Activated CD4-positive, alpha-beta T cell treated with anti-CD3 and anti-CD28 coated beads, Interleukin-2, amount 10 ng/mL, durations not matched to agents 24 days and 14 days (primary cell): ENCODE data around the gene SUSD1. TPM values are rescaled to one million over a fixed set of nuclear protein-coding genes. Genes with fewer than 3 reads are reported as not detected.

Experiments used
- DNase-seq: peaks from one replicate; pipeline ENCODE4 v3.0.0; 2022
- H3K27ac Mint-ChIP-seq: one replicate; pipeline ENCODE4 v1.8.0; 2022; ENCODE audit warnings: mild to moderate bottlenecking, mixed read lengths
- H3K27me3 Mint-ChIP-seq: one replicate; pipeline ENCODE4 v1.8.0; 2022; ENCODE audit warnings: mixed read lengths
- H3K36me3 Mint-ChIP-seq: one replicate; pipeline ENCODE4 v1.8.0; 2022; ENCODE audit warnings: low read depth, mild to moderate bottlenecking, mixed read lengths
- H3K4me1 Mint-ChIP-seq: one replicate; pipeline ENCODE4 v1.8.0; 2021; ENCODE audit warnings: mixed read lengths
- H3K4me3 Mint-ChIP-seq: one replicate; pipeline ENCODE4 v1.8.0; 2022; ENCODE audit warnings: mild to moderate bottlenecking, moderate library complexity, mixed read lengths
- H3K9me3 Mint-ChIP-seq: one replicate; pipeline ENCODE4 v1.8.0; 2021; ENCODE audit warnings: mixed read lengths
- intact Hi-C: fragments of 100-400 bp; cut with micrococcal nuclease; formaldehyde crosslinking; loops from one replicate; pipeline ENCODE4 v1.15.1; 2023
- total RNA-seq: library from RNA; stranded (reverse); gene quantifications from 2 replicates; pipeline ENCODE4 v1.2.3, GENCODE V29; 2022

Gene SUSD1
- total RNA-seq, 1 donor from 2014 or later, result 4.8 TPM

DNA sequence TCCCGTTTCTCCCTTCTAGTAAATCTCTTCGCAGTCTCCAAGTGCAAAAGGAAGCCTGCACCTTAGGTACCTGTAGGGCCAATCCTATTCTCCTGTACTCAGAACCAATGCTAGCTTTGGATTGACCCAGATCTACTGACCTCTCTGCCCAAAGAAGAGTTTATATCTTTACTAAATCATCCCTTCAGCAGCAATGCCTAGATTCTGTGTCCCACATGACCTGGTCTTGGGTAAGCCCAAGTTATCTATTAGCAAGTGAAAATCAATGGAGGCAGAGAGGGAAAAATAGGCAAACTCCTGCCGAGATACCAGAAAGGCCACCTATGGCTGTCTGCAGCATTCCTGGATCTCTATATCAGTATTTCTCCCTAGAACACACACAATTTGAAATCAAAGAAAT is 60.0 kb downstream of the SUSD1 start:
- Mint-ChIP-seq H3K36me3 (peaks cover 6% of the 10 kb centered on the region), H3K27ac (no peak overlapping the region)
- intact Hi-C loops, result no loop called here

GRCh38 chr9:112112941-112113681 is 62.0 kb downstream of the SUSD1 start:
- intact Hi-C loops, result loop anchor here (1.0 kb wide), 1 partner anchor 248 kb away; no protein-coding TSS in a partner anchor
- Mint-ChIP-seq H3K9me3 (no peaks in the 10 kb centered on the region), H3K36me3 (peaks cover 4% of the 10 kb centered on the region), H3K27me3 (no peaks in the 10 kb centered on the region), H3K4me3 (no peak overlapping the region), H3K4me1 (no peaks in the 10 kb centered on the region), H3K27ac (no peak overlapping the region)
- peak; percentile 67 for DNase-seq

More for the DNA sequence above, 60.0 kb downstream of the SUSD1 start:
- Mint-ChIP-seq H3K9me3 (no peaks in the 10 kb centered on the region), H3K27me3 (no peaks in the 10 kb centered on the region), H3K4me1 (peaks cover 2% of the 10 kb centered on the region), H3K4me3 (no peak overlapping the region)
- DNase-seq, result no peak

- DNase-seq, result no peak
- H3K27ac Mint-ChIP-seq, result no peak overlapping the region
- H3K4me3 Mint-ChIP-seq, result no peak overlapping the region
- H3K4me1 Mint-ChIP-seq, result no peaks in the 10 kb centered on the region
- H3K36me3 Mint-ChIP-seq, result peaks cover 4% of the 10 kb centered on the region
- no peaks in the 10 kb centered on the region for H3K9me3 Mint-ChIP-seq
- no peaks in the 10 kb centered on the region for H3K27me3 Mint-ChIP-seq
- intact Hi-C loops, result no loop called here
These were observed 62.6 kb downstream of the SUSD1 start for GRCh38 chr9:112112519-112112918.

GRCh38 chr9:112111461-112111860 is 63.6 kb downstream of the SUSD1 start:
- H3K4me3 Mint-ChIP-seq, result no peak overlapping the region
- H3K36me3 Mint-ChIP-seq, result peaks cover 6% of the 10 kb centered on the region
- H3K27ac Mint-ChIP-seq, result no peak overlapping the region
- intact Hi-C loops, result no loop called here
- H3K27me3 Mint-ChIP-seq, result no peaks in the 10 kb centered on the region
- no peak for DNase-seq
- H3K9me3 Mint-ChIP-seq, result no peaks in the 10 kb centered on the region
- no peaks in the 10 kb centered on the region for H3K4me1 Mint-ChIP-seq

- Mint-ChIP-seq H3K27me3 (no peaks in the 10 kb centered on the region), H3K27ac (no peak overlapping the region), H3K4me3 (no peak overlapping the region), H3K36me3 (peaks cover 6% of the 10 kb centered on the region), H3K4me1 (no peaks in the 10 kb centered on the region), H3K9me3 (no peaks in the 10 kb centered on the region)
- no peak for DNase-seq
- intact Hi-C loops, result no loop called here
These were observed 64.4 kb downstream of the SUSD1 start for GRCh38 chr9:112110777-112111113.

DNA sequence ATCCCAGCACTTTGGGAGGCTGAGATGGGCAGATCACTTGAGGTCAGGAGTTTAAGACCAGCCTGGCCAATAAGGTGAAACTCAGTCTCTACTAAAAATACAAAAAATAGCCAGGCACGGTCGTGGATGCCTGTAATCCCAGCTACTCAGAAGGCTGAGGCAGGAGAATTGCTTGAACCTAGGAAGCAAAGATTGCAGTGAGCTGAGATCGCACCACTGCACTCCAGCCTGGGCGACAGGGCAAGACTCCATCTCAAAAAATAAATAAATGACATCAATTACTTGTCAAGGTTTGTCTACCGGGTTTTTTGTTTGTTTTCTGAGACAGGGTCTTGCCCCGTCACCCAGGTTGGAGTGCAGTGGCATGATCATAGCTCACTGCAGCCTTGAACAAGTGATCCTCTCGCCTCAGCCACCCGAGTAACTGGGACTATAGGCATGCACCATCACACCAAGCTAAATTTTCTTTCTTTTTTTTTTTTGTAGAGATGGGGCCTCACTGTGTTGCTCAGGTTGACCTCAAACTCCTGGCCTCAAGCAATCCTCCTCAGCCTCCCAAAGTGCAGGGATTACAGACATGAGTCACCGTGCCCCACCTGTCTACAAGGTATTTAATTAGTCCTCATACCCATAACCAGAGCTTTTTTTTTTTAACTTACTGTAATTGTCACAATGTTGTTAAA is 64.9 kb downstream of the SUSD1 start:
- Mint-ChIP-seq H3K36me3 (peaks cover 8% of the 10 kb centered on the region), H3K4me3 (no peak overlapping the region), H3K27ac (no peak overlapping the region), H3K9me3 (no peaks in the 10 kb centered on the region), H3K4me1 (no peaks in the 10 kb centered on the region), H3K27me3 (no peaks in the 10 kb centered on the region)
- intact Hi-C loops, result no loop called here
- DNase-seq, result no peak

DNA sequence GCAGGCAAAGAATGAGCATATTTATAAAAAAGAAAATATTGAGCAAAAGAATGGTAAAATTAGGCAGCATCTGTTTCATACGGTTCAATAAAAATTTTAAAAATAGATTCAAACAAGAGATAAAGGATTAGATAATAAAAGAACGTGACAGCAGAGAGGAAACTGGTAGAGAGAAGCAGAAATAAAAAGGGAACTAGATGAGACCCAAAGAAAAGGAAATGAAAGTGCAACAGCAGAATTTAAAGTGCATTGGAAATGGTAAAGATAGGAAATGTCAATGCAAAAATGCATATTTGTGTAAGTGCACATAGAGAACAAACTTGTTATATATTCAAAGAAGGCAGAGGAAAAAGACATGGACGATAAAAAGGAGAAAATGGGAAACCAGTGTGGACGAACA is 70.2 kb downstream of the SUSD1 start:
- Mint-ChIP-seq H3K36me3 (peaks cover 8% of the 10 kb centered on the region), H3K27me3 (no peaks in the 10 kb centered on the region), H3K4me3 (no peak overlapping the region), H3K27ac (no peak overlapping the region), H3K9me3 (no peaks in the 10 kb centered on the region), H3K4me1 (peaks cover 4% of the 10 kb centered on the region)
- no peak for DNase-seq
- intact Hi-C loops, result no loop called here

GRCh38 chr9:112104401-112104800 is 70.7 kb downstream of the SUSD1 start:
- intact Hi-C loops, result no loop called here
- H3K4me3 Mint-ChIP-seq, result no peak overlapping the region
- no peaks in the 10 kb centered on the region for H3K9me3 Mint-ChIP-seq
- no peak overlapping the region for H3K27ac Mint-ChIP-seq
- H3K4me1 Mint-ChIP-seq, result peaks cover 4% of the 10 kb centered on the region
- H3K27me3 Mint-ChIP-seq, result no peaks in the 10 kb centered on the region
- H3K36me3 Mint-ChIP-seq, result peaks cover 8% of the 10 kb centered on the region
- DNase-seq, result no peak

DNA sequence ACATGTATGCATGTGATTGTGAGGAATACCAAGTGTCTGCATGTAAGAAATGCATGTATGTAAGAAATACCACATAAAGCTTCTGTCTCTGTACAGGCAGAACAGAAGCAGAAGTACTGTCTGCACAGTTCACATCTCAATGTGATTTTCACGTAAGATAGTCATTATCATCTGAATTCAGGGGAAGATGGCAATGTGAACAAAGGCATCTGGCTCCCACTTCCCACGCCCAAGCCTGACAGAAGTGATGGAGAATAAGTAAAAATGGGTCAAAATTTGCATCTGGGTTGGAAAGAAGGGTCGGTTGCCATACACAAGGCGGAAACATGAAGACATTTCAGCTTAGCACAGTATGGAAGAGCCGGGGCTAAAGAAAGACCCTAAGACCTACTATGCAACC is 71.7 kb downstream of the SUSD1 start:
- Mint-ChIP-seq H3K9me3 (no peaks in the 10 kb centered on the region), H3K36me3 (peaks cover 8% of the 10 kb centered on the region), H3K4me3 (no peak overlapping the region), H3K4me1 (peaks cover 5% of the 10 kb centered on the region), H3K27me3 (no peaks in the 10 kb centered on the region), H3K27ac (no peak overlapping the region)
- no peak for DNase-seq
- intact Hi-C loops, result no loop called here

- peaks cover 4% of the 10 kb centered on the region for H3K36me3 Mint-ChIP-seq
- no peak overlapping the region for H3K4me3 Mint-ChIP-seq
- no peaks in the 10 kb centered on the region for H3K9me3 Mint-ChIP-seq
- intact Hi-C loops, result loop anchor here (1.0 to 10.0 kb wide), 4 partner anchors 235 to 617 kb away; partner anchors contain the start of genes INIP and PTBP3
- H3K27ac Mint-ChIP-seq, result peak overlapping the region; percentile 23
- peaks cover 29% of the 10 kb centered on the region for H3K4me1 Mint-ChIP-seq
- no peaks in the 10 kb centered on the region for H3K27me3 Mint-ChIP-seq
- DNase-seq, result peak; percentile 91
These were observed 77.1 kb downstream of the SUSD1 start for GRCh38 chr9:112097712-112098688.

DNA sequence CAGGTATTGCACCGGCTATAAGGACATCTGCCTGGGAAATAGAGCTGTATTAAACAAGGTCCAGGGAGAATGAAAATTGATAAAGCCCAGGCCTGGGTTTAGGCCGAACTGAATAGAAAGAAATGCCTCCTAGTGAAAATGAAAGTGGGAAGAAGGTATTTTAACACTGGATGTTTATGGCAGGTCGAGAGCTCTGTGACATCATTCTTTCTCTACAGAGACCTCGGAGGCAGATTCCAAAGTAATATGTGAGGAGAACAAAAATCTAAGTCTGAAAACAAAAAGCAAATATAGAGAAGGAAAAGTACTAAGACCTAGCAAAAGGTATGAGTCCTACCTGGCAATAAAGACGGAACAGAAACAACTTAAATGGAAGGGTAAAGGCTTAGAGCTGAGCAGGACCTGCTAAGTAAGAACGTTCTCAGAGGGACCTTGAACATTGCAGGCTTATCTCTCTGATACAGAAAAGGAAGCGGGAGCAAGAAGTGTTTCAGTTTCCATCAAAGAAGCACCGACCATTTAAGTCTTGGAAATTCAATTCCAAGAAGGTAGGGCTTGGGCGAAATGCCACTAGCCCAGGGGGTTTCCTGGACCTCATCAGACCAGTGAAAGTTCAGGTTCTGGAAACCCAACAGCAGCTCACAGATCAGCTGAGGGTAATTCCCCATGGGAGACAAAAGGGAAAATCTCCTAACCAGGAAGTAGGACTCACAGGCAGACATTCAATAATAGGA is 80.0 kb downstream of the SUSD1 start:
- H3K4me3 Mint-ChIP-seq, result peak overlapping the region; percentile 10
- peaks cover 2% of the 10 kb centered on the region for H3K36me3 Mint-ChIP-seq
- H3K27ac Mint-ChIP-seq, result no peak overlapping the region
- H3K9me3 Mint-ChIP-seq, result no peaks in the 10 kb centered on the region
- peaks cover 29% of the 10 kb centered on the region for H3K4me1 Mint-ChIP-seq
- intact Hi-C loops, result loop anchor here (5.0 to 10.0 kb wide), 2 partner anchors 282 to 620 kb away; partner anchors contain the start of gene INIP
- no peak for DNase-seq
- H3K27me3 Mint-ChIP-seq, result no peaks in the 10 kb centered on the region

- H3K36me3 Mint-ChIP-seq, result peaks cover 2% of the 10 kb centered on the region
- intact Hi-C loops, result loop anchor here (10.0 kb wide), 1 partner anchor 621 kb away; the partner anchor contains the start of gene INIP
- H3K9me3 Mint-ChIP-seq, result no peaks in the 10 kb centered on the region
- no peaks in the 10 kb centered on the region for H3K27me3 Mint-ChIP-seq
- H3K4me1 Mint-ChIP-seq, result peaks cover 29% of the 10 kb centered on the region
- DNase-seq, result no peak
- no peak overlapping the region for H3K4me3 Mint-ChIP-seq
- no peak overlapping the region for H3K27ac Mint-ChIP-seq
These were observed 80.9 kb downstream of the SUSD1 start for GRCh38 chr9:112094241-112094640.

DNA sequence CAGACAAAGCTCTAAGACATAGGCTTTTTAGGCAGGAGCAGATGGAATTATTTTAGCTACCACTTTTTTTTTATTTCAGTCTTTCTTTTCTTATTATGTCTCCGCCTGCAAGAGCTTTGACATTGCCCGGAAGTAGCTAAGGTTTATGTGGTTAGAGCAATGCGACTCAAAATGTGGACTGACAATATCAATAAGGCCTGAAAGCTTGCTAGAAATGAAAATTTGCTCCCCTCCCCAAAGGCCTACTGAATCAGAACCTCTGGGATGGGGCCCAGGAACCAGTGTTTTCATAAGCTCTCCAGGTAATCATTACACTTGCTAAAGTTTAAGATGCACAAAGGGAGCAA is 81.3 kb downstream of the SUSD1 start:
- intact Hi-C loops, result loop anchor here (10.0 kb wide), 1 partner anchor 621 kb away; the partner anchor contains the start of gene INIP
- no peaks in the 10 kb centered on the region for H3K9me3 Mint-ChIP-seq
- H3K4me1 Mint-ChIP-seq, result peaks cover 29% of the 10 kb centered on the region
- peaks cover 2% of the 10 kb centered on the region for H3K36me3 Mint-ChIP-seq
- H3K27me3 Mint-ChIP-seq, result no peaks in the 10 kb centered on the region
- DNase-seq, result no peak
- no peak overlapping the region for H3K27ac Mint-ChIP-seq
- no peak overlapping the region for H3K4me3 Mint-ChIP-seq
